Omental fat pad (tissue), 4 donors: ENCODE results near the gene CTIF. TPM values are rescaled to one million over a fixed set of nuclear protein-coding genes. Genes with fewer than 3 reads are reported as not detected.

Source experiments
- ATAC-seq: fragments of 150-250 bp; one replicate; pipeline ENCODE4 v1.9.1; 2016; ENCODE audit warnings: mild to moderate bottlenecking, moderate library complexity; ENCODE audit not compliant: low FRiP score
- DNase-seq: peaks from one replicate; pipeline ENCODE4 v3.0.0-alpha.2; 2019; ENCODE audit warnings: low spot score
- total RNA-seq, 4 donors: library from RNA; depleted of rRNA; stranded (reverse); fragments of >200 nt; gene quantifications; one replicate each; pipeline ENCODE4 v1.1.0, GENCODE V29; 2016
- TF ChIP-seq, protein P1 (sequence below), 3 donors: fragments of 450-650 bp; IDR thresholded peaks; one replicate each; pipeline ENCODE4 v1.5.1; 2016 to 2017; ENCODE audit warnings: antibody characterized with exemption in 3 of 3, mild to moderate bottlenecking in 3 of 3, moderate library complexity in 2 of 3

CTIF gene
- total RNA-seq, 4 donors from 2014 or later, result 57.5 to 94.0 (median 72.4) TPM

DNA sequence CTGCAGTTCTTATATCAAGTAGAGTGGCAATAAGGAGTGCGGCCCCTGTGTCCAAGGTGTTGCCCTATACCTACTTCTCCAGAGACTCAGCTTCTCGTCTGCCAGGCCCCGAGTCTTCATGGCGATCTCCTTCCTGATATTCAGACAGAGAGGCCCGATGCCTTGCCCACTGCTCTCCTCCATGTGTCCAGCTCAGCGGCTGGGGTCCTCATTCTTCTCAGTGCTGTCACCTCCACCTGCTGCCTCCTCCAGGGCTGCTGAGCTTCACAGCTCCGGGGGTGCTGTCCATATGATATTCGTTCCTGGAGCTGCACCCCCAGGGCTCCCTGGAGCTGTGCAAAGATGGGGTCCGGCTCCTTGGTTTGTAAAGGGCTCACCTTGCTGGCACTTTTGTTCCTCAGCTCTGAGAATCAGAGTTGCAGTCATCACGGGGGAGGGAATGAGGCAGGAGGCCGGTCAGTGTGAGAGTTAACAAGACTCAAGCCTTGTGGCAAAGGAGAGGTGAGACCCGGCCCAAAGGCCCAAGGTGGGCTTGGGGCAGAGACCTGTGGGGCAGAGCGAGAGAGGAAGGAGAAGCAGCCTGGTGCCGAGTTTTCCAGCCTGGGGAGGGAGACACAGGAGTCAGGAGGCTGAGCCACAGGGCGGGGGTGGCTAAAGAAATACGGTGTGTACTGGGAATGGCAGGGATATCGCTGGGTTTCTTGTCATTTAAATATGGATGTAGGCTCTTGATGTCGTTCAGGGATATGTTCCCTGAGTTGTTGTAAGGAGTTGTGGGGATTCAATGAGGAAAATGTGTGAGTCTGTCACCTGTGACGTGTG, 120.6 kb downstream of the CTIF start:
- ATAC-seq, result no peak
- no peak for DNase-seq
- TF ChIP-seq, protein P1, sequence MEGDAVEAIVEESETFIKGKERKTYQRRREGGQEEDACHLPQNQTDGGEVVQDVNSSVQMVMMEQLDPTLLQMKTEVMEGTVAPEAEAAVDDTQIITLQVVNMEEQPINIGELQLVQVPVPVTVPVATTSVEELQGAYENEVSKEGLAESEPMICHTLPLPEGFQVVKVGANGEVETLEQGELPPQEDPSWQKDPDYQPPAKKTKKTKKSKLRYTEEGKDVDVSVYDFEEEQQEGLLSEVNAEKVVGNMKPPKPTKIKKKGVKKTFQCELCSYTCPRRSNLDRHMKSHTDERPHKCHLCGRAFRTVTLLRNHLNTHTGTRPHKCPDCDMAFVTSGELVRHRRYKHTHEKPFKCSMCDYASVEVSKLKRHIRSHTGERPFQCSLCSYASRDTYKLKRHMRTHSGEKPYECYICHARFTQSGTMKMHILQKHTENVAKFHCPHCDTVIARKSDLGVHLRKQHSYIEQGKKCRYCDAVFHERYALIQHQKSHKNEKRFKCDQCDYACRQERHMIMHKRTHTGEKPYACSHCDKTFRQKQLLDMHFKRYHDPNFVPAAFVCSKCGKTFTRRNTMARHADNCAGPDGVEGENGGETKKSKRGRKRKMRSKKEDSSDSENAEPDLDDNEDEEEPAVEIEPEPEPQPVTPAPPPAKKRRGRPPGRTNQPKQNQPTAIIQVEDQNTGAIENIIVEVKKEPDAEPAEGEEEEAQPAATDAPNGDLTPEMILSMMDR (IDR thresholded peaks at IDR 0.05), result no peak

DNA sequence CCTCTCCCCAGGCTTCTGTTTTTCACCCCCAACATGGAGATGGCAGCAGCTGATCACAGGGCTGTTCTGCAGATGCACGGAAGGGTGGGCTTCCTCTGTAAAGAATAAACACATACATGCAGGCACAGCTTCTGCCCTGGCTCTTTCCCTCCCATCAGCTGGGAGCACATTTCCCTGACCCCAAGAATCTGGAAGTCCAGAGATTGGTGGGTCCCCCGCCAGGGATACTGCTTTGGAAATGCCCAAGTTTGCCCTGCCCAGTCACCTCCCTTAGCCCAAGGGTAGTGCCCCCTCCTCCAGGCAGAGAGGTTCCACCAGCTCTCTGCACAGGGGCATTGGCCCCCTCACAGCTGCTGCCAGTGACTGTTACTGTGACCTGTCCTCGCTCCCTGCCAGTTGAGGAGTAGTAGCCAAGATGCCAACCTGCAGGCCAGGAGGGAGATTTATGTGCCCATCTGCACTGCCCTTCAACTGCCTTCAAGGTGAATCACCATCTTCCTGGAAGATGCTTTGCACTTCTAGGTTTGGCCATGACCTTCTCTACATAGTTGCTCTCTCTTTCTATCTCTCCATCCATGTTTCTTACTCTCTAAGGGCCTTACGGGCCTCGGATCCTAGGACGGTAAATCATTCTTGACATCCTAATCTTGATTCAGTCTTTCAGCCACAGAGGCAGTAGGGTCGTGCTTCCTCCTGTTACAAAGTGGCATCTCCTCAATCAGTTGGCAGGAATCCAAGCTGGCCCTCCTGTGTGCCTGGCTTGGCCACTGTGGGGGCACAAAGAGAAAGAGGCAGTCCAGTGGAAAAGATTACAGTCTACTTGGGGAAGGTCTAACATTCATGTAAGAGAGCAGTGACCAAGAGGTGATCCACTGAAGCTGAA, 121.8 kb downstream of the CTIF start:
- TF ChIP-seq, protein P1 (IDR thresholded peaks at IDR 0.05), result no peak
- no peak for DNase-seq
- no peak for ATAC-seq

DNA sequence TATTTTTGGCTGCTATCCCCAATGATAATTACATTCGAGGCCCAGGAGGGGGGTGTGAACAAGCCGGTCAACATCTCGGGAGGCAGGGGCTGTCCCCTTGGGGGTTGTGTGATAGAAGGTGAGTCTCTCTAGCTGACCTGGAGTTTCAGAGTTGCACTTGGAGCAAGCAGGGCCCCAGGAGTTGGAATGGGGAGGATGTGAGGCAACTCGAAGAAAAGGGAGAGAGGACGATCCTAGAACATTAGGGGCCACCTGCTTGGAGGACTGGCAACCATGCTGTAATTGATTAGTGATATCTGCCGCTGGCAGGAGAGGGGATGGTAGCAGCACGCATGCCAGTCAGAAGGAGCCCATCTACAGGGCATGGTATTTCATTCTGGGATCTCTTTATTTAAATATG, 122.6 kb downstream of the CTIF start:
- ATAC-seq (no peak), DNase-seq (no peak)
- TF ChIP-seq, protein P1 (IDR thresholded peaks at IDR 0.05), result no peak

DNA sequence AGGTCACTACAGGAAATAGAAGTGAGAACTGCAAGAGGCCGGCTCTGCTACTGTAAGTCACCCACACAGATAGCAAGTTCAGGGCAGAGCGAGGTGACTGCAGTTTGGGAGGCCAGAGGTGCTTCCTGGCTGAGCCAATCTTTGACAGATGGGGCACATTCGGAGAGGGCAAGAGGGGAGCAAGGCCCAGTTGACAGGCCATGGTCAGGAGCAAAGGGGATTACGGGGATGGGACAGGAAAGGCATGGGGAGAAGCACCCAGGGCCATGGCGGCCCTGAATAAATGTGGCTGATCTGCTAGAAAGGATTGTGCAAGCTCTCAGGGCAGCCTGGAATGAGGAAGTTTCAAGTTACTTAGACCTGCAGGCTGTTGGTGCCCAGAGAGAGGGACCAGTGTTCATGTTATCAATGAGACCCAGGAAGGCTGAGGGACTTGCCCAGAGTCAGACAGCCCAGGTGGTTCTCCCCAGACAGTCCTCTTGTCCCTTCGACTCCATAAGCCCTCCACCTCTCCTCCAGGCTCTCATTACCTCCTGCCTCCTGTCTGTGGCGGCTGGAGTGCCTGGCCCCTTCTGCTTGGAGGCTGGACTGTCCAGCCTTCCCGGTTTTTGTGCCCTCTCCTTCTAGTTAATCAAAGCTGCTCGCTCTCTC, 123.3 kb downstream of the CTIF start:
- TF ChIP-seq, protein P1 (IDR thresholded peaks at IDR 0.05), result no peak
- ATAC-seq (no peak), DNase-seq (no peak)

DNA sequence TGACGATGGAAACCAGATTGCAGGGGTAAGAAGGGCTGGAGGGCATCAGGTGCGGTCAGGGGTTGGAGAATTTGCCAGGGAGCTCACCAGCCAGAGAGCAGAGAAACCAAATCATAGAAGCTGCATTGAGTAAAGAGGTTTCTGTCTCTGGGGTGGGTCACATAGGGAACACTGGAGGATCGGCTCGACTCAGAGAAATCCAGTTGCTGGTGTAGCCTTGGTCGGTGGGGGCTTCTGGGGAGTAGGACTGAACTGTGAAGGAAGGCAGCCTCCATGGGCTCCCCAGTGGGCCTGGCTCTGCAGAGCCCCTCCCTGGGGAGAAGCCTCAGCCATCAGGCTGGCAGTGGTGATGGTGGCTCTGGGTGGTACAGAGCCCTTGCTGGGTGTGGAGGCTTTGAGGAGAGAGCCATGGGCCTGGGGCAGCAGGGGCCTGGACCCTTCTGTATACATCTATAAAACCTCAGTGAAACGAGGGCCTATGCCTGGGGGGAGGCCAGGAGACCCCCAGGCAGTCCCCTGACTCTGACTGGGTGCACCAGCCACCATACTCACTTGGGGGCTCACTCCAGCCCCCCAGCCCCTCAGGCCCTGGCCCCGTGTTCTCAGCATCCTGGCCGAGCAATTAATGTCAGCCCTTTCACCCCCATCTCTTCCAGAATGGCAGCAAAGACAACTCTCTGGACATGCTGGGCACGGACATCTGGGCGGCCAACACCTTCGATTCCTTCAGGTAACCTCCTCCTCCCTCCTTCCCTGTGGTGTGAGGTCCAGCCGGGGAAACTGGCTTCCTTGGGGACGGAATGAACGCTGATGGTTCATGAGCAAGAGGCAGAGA, 124.5 kb downstream of the CTIF start:
- no peak for ATAC-seq
- no peak for DNase-seq
- TF ChIP-seq, protein P1 (IDR thresholded peaks at IDR 0.05), result no peak
